GM10847 (cell line): Measurements from ENCODE around the gene KPNA4.

Experiments used
- POLR2A ChIP-seq: IDR thresholded peaks from 2 replicates; pipeline ENCODE4 v1.6.1; 2011; ENCODE audit not compliant: insufficient read length; ENCODE audit errors: extremely low read depth

KPNA4 gene

DNA sequence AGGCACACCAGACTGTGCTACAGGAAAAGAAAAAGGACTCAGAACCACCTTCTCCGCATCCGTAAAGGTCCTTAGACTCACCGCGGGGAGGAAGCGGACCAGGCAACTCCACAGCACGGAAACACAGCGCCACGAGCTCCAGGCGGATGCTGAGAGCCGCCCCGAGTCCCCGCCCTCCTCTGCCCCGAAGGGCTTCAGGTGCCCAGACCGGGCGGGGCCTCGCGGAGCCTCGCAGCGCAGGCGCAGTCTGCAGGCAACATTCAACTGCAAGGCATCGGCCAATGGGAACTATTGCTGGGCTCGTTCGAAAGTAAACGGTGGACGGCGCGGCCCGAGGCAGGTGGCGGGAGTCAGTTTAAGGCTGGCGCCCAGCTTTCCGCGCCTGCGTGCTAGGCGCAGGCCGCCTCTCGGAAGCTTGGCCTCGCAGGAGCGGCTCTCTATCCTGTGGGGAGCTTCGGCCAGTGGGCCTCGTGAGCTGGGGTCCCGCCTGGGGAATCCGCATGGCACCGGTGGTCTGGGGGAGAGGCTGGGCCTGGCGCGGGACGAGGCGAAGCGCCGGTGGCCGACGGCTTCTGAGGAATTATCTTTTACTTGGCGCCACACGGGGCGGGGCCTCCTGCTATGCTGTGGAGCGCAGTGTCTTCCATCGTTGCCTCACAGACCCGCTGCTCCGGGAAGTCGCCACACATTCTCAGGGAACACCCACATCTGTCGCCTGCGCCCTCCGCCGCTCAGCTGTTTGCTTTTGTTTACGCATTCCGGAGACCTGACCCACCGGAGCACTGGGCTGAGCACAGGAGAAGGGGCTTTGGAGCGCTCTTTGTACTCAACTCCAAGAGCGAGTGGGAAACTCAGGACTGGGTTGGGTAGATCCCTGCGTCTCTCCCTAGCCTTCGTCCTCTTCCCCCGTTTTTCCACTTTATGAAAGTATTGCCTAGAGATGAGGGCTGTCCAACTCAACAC is 115.5 kb downstream of the KPNA4 start, which contains the start of gene TRIM59:
TSS of gene TRIM59 (minus strand) at position 151 of the 963 bp plus-strand sequence. CDS start 10,603 bp downstream, outside the sequence.
- peak; percentile 78 for TF ChIP-seq POLR2A

DNA sequence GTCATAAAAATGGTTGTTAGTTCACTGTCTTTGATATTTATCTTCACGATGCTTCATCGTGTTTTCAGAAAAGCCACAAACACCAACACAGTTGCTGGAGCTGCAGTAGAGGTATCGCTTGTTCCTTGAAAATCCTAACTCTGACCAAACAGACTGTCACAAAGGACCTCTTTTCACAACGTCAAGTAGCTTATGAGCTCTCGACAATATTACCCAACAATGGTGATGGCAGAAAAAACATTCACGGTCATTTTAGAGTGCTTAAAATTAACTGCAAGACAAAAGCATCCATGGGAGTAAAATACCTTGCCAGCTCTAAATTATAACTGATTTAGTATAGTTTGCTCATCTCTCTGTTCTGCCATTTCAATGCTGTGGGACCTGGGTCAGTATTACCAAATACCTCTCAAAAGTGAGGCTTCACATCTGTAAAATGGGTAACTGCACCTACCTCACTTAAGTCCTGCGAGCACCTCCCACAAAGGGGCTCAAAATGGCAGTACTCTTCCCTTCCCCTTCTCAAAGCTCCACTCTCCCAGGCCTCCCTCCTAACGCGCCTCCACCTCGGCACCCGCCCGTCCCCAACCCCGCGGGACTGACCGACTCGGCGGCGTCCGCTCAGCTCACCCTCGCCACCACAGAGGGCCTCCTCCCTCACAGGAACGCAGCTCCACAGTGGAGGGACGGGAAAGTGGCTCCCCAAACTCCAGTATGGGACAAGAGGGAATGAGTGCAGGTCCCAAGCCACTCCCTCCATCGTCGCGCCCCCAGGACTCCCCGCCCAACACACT is 116.3 kb downstream of the KPNA4 start:
- TF ChIP-seq POLR2A: no peak

GRCh38 chr3:160447544-160447943 is 117.8 kb downstream of the KPNA4 start:
- no peak for TF ChIP-seq POLR2A

- no peak for TF ChIP-seq POLR2A
Measured at GRCh38 chr3:160446522-160447056, 118.8 kb downstream of the KPNA4 start.

GRCh38 chr3:160445854-160446253 is 119.5 kb downstream of the KPNA4 start:
- no peak for TF ChIP-seq POLR2A
